OCI-LY3 (cell line): Measurements from ENCODE around the gene ERBB4.

Experiments used
- CTCF ChIP-seq: fragments of 200-600, 300-600 bp; sonication (generic); IDR thresholded peaks from 2 replicates; pipeline ENCODE4 v1.5.1; 2014; ENCODE audit warnings: antibody characterized with exemption, low read length, low read depth
- EZH2phosphoT487 ChIP-seq: fragments of 200-600 bp; shearing (Covaris generic); IDR thresholded peaks from 2 replicates; pipeline ENCODE4 v1.6.1; 2018; ENCODE audit warnings: antibody characterized with exemption, mixed run types, low read depth

- no peak for TF ChIP-seq CTCF
- TF ChIP-seq EZH2phosphoT487, result no peak
These were observed 474.3 kb downstream of the ERBB4 start for GRCh38 chr2:212064318-212064717.
